ENCODE data around the gene SLC34A1. TPM values are rescaled to one million over a fixed set of nuclear protein-coding genes. Genes with fewer than 3 reads are reported as not detected.

SLC34A1 gene
- total and polyA plus RNA-seq, 4 donors = 0.23 to 1.0 (median 0.47) TPM

DNA sequence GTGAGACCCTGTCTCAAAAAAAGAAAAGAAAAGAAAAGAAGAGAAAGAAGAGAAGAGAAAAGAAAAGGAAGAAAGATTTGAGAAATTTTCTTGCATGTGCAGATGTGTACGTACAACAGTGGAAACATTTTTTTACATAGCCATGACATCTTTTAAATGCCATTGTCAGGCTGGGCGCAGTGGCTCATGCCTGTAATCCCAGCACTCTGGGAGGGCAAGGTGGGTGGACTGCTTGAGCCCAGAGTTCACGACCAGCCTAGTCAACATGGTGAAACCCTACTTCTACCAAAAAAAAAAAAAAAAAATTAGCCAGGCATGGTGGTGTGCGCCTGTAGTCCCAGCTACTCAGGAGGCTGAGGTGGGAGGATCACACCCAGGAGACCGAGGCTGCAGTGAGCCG is 39.3 kb upstream of the SLC34A1 start:
- WGBS = 96% methylated on average over 6 of the region's 6 CpGs
- peaks cover 4 to 16% (median 9%) of the 10 kb centered on the region in 4 donors for H3K36me3 ChIP-seq (ENCODE audit: control insufficient read depth in 4 of 4, insufficient read depth in 3 of 4, low read depth in 1 of 4, low read length in 3 of 4)
- TF ChIP-seq HNF4G (IDR thresholded peaks at IDR 0.05) (no peak), TAF1 (conservative IDR thresholded peaks at IDR 0.05) (no peak)
- H3K9ac ChIP-seq (ENCODE audit: low read depth in 1 of 2, low read length in 2 of 2) = no peak overlapping the region
- H3K9me3 ChIP-seq (ENCODE audit: control insufficient read depth in 4 of 4, low read length in 3 of 4) = no peaks in the 10 kb centered on the region
- no peak for DNase-seq (ENCODE audit: low spot score)
- H3K4me3 ChIP-seq (ENCODE audit: low read depth in 1 of 3, low read length in 3 of 3) = no peak overlapping the region
- H3K27ac ChIP-seq (ENCODE audit: low read depth in 1 of 2, low read length in 2 of 2) = no peak overlapping the region
- H3K27me3 ChIP-seq (ENCODE audit: control insufficient read depth in 4 of 4, insufficient read depth in 4 of 4, low read length in 3 of 4) = no peaks in the 10 kb centered on the region
- H3K4me1 ChIP-seq (ENCODE audit: control insufficient read depth in 4 of 4, insufficient read depth in 4 of 4, low read length in 3 of 4) = peaks cover 5 to 38% (median 25%) of the 10 kb centered on the region in 4 donors

- Histone ChIP-seq H3K4me1 (ENCODE audit: control insufficient read depth in 4 of 4, insufficient read depth in 4 of 4, low read length in 3 of 4) (peaks cover 8 to 52% (median 37%) of the 10 kb centered on the region in 4 donors), H3K9ac (ENCODE audit: low read depth in 1 of 2, low read length in 2 of 2) (no peak overlapping the region), H3K27me3 (ENCODE audit: control insufficient read depth in 4 of 4, insufficient read depth in 4 of 4, low read length in 3 of 4) (no peaks in the 10 kb centered on the region), H3K9me3 (ENCODE audit: control insufficient read depth in 4 of 4, low read length in 3 of 4) (no peaks in the 10 kb centered on the region), H3K36me3 (ENCODE audit: control insufficient read depth in 4 of 4, insufficient read depth in 3 of 4, low read depth in 1 of 4, low read length in 3 of 4) (peaks cover 2 to 11% (median 6%) of the 10 kb centered on the region in 4 donors), H3K4me3 (ENCODE audit: low read depth in 1 of 3, low read length in 3 of 3) (no peak overlapping the region), H3K27ac (ENCODE audit: low read depth in 1 of 2, low read length in 2 of 2) (no peak overlapping the region)
- TF ChIP-seq REST (IDR thresholded peaks at IDR 0.05) (no peak), RXRA (IDR thresholded peaks at IDR 0.05) (no peak)
- DNase-seq (ENCODE audit: low spot score) = no peak
- WGBS = 45% methylated on average over 4 of the region's 4 CpGs
These were observed 37.4 kb upstream of the SLC34A1 start for GRCh38 chr5:177346820-177347219.

- Histone ChIP-seq H3K4me3 (ENCODE audit: low read depth in 1 of 3, low read length in 3 of 3) (no peak overlapping the region), H3K27me3 (ENCODE audit: control insufficient read depth in 4 of 4, insufficient read depth in 4 of 4, low read length in 3 of 4) (no peaks in the 10 kb centered on the region), H3K4me1 (ENCODE audit: control insufficient read depth in 4 of 4, insufficient read depth in 4 of 4, low read length in 3 of 4) (peaks cover 12 to 52% (median 41%) of the 10 kb centered on the region in 4 donors), H3K9me3 (ENCODE audit: control insufficient read depth in 4 of 4, low read length in 3 of 4) (no peaks in the 10 kb centered on the region), H3K9ac (ENCODE audit: low read depth in 1 of 2, low read length in 2 of 2) (no peak overlapping the region), H3K36me3 (ENCODE audit: control insufficient read depth in 4 of 4, insufficient read depth in 3 of 4, low read depth in 1 of 4, low read length in 3 of 4) (peaks cover 2 to 11% (median 4%) of the 10 kb centered on the region in 4 donors), H3K27ac (ENCODE audit: low read depth in 1 of 2, low read length in 2 of 2) (no peak overlapping the region)
- DNase-seq (ENCODE audit: low spot score) = no peak
- TF ChIP-seq, protein P1, sequence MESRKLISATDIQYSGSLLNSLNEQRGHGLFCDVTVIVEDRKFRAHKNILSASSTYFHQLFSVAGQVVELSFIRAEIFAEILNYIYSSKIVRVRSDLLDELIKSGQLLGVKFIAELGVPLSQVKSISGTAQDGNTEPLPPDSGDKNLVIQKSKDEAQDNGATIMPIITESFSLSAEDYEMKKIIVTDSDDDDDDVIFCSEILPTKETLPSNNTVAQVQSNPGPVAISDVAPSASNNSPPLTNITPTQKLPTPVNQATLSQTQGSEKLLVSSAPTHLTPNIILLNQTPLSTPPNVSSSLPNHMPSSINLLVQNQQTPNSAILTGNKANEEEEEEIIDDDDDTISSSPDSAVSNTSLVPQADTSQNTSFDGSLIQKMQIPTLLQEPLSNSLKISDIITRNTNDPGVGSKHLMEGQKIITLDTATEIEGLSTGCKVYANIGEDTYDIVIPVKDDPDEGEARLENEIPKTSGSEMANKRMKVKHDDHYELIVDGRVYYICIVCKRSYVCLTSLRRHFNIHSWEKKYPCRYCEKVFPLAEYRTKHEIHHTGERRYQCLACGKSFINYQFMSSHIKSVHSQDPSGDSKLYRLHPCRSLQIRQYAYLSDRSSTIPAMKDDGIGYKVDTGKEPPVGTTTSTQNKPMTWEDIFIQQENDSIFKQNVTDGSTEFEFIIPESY (IDR thresholded peaks at IDR 0.05) = no peak
- TF ChIP-seq GABPA (IDR thresholded peaks at IDR 0.05 in 1 of 2, conservative IDR thresholded peaks at IDR 0.05 in 1 of 2) (no peak), EGR1 (IDR thresholded peaks at IDR 0.05; ENCODE audit: low read depth in 2 of 2) (no peak), REST (IDR thresholded peaks at IDR 0.05) (no peak), YY1 (IDR thresholded peaks at IDR 0.05) (no peak)
- 91% methylated on average over 4 of the region's 4 CpGs for WGBS
These were observed 36.5 kb upstream of the SLC34A1 start for GRCh38 chr5:177347699-177348098.
